Hematopoietic multipotent progenitor cell (in vitro differentiated cells): ENCODE results near the gene GOLGA8B. TPM values are rescaled to one million over a fixed set of nuclear protein-coding genes. Genes with fewer than 3 reads are reported as not detected.
A peak's percentile ranks its signal among the peaks of the same experiment; 100 is the strongest.
"Not testable (repeated sequence)": the region's sequence is repeated elsewhere in the genome, so short reads cannot be mapped to it uniquely, and the experiment has no call there.

Experiments used
- DNase-seq, 3 donors: peaks; one replicate each; pipeline ENCODE4 v3.0.0-alpha.2; 2011 to 2015; ENCODE audit warnings: low read depth in 2 of 3, low spot score in 2 of 3
- total RNA-seq: library from RNA; depleted of rRNA; stranded (reverse); fragments of >200 nt; gene quantifications from one replicate; pipeline ENCODE4 v1.2.3, GENCODE V29; 2012

The GOLGA8B gene
- total RNA-seq, 1 donor, result 96.1 TPM

GRCh38 chr15:34598799-34599585 is 15.5 kb upstream of the GOLGA8B start:
- no peak for DNase-seq

GRCh38 chr15:34597316-34597715 is 13.9 kb upstream of the GOLGA8B start:
- DNase-seq, result peak in 1 of 3 donors; percentile 76

GRCh38 chr15:34594361-34594760 is 10.9 kb upstream of the GOLGA8B start:
- peak in 1 of 3 donors; percentile 27 for DNase-seq

DNA sequence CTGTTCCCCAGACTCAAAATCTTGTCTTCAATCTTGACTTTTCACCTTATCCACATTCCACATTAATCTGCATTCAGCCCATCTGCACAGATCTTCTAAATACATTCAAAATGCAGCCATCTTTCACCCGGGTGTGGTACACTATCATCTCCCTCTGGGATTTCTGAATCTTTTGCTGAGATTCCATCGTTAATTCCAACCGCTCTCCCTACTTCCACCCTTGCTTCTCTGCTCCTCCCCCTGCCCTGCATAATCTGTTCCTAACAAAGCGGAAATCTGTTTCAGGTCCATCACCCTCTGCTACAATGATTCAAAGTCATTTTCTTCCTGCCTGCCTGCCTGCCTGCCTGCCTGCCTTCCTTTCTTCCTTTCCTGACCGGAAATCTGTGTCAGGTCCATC is 7.9 kb upstream of the GOLGA8B start:
- no peak for DNase-seq

- DNase-seq, result peak; percentile 14 to 86 (median 75)
Measured at GRCh38 chr15:34588046-34588674, 4.7 kb upstream of the GOLGA8B start.

GRCh38 chr15:34585966-34586365 is 2.5 kb upstream of the GOLGA8B start:
- DNase-seq, result not testable (repeated sequence)

GRCh38 chr15:34584996-34585395 is 1.5 kb upstream of the GOLGA8B start:
- DNase-seq, result no peak

GRCh38 chr15:34584330-34584668 is 848 bp upstream of the GOLGA8B start:
- no peak for DNase-seq

DNA sequence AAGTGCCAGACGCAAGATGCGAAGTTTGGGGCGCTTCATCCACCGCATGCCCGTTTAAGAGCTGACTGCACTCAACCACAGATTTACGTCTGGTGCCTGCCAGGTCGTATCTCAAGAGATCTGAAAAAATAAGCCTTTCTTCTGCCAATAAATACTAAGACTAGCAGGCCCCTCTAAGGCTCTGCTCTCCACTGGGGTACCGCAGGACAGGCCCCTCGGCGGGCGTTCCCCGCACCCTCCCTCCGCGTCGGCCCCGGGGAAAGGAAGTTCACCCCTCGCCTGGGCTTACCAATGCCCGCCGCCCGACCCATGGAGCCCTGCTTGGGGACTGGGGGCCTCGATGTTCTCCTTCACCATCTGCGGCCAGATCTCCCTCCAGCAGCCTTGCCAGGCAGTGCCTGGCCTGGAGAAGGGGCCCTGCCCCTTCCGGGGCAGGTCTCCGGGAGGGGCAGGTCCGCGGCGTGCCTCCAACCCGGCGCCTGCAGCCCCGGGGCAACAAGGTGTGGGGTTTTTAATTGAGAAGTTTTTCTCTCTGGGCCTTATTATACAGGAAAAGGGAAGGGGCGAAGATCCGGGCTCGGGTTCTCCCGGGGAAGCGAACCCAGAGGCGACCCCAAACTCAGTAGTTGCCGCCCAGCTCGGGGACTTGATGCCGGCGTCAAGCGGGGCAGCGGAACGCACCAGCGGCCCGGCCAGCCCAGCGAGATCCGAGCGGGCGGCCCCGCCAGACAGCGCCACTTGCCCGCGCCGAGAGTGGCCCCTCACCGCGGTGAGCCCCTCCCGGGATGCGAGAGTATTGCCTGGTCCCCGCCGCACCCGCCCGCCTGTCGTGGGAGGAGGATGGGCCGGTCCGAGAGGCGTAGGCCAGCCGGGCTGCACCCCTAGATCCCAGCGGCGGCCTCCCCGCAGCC is 735 bp downstream of the GOLGA8B start:
- peak; percentile 13 to 54 (median 25) for DNase-seq

DNA sequence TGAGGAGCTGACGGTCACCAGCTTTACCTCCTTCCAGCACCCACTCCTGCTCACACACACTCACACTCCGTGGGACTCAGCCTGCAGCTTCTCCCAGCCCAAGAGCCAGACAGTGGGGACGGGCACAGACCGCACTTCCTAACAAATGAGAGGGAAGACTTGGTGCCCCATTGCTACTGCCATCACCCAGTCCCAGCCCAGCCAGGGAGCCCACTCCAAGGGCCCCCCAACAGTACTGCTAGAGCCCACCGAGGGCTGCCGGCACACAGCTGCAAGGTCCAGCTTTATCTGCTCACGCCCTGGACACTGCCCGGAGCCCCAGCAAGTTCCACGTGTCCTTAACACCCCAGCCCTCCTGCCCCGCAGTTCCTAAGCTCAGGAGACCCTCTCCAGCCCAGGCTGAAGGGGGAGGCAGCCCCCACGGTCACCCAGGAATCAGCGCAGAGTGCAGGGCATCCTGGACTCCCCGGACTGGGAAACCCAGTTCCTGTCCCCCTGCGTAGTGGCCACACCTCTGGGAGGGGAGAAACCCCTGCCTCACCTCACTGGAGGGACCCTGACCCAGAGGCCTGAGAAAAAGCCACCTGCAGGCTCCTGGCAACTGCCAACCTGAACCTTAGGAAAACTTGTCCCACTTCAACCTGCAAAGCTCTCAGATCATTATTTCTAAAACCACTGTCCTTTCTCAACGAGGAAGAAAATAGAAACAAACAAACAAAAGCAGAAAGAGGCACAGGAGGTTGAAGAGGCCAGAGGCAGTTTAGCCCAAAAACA is 1.6 kb downstream of the GOLGA8B start:
- DNase-seq, result not testable (repeated sequence)

GRCh38 chr15:34581043-34581365 is 2.4 kb downstream of the GOLGA8B start:
- DNase-seq, result no peak

- not testable (repeated sequence) for DNase-seq
Measured at GRCh38 chr15:34580251-34581042, 3.0 kb downstream of the GOLGA8B start.

DNA sequence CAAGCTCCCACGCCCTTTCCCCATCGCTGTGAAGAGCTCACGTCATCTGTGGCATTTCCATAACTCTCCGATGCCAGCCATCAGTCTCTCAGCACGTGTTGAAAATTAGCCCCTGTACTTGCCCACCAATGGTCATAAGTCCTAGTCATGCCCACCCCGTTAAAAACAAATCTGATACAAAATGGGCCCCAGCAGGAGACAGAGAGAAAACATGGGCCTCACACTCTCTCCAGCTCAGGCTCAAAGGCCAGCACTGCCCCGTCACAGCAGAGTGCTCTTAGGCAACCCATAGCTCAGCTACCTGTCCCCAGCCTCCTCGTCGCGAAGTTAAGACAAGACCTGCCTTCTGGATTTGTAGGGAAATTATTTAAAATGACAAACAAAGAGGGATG is 5.2 kb downstream of the GOLGA8B start:
- DNase-seq, result no peak

- not testable (repeated sequence) for DNase-seq
Measured at GRCh38 chr15:34577658-34578282, 5.7 kb downstream of the GOLGA8B start.

GRCh38 chr15:34575035-34575434 is 8.4 kb downstream of the GOLGA8B start:
- DNase-seq, result not testable (repeated sequence)

GRCh38 chr15:34572921-34573320 is 10.5 kb downstream of the GOLGA8B start:
- not testable (repeated sequence) for DNase-seq

DNA sequence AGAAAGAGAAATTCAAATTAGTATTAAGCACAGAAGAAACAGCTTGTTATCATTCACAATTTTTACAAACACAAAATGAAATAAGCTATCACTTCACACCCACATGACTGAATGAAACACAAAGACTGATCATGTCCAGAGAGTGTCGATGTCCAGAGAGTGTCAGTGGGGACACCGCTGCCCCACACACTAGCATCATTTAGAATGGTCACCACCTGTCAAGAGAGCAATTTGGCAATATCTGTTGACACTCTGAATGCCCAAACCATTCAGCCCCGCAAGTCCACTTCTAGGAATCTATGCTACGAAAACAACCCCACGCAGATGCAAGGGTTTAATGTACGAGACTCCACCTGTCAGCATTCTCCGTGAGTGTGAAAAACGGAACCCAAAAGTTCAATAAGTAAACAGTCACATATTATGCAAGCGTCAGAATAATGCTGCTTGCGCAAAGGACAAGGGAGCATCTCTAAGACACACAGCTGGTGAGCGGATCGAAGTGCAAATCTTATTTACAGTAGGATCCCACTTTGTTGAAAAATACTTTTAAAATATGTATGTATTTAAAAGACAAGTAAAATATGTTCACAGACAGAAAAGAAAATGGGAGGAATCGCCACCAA is 11.3 kb downstream of the GOLGA8B start:
- not testable (repeated sequence) for DNase-seq

- peak in 1 of 3 donors; percentile 5 for DNase-seq
Measured at GRCh38 chr15:34569670-34570396, 13.6 kb downstream of the GOLGA8B start.
